GM18499 (cell line): ENCODE data around the gene ADAM19.

Source experiments
- ATAC-seq: cut with Tn5 transposase; IDR thresholded peaks from one replicate; pipeline ENCODE4 v1.9.1; 2021; ENCODE audit warnings: moderate number of reproducible peaks; ENCODE audit not compliant: insufficient read depth, unreplicated experiment

Gene ADAM19

GRCh38 chr5:157545610-157546310 is 29.8 kb downstream of the ADAM19 start:
- no peak for ATAC-seq

- ATAC-seq = no peak
Observed at GRCh38 chr5:157544623-157544989, 31.0 kb downstream of the ADAM19 start.

GRCh38 chr5:157543825-157544622 is 31.6 kb downstream of the ADAM19 start:
- no peak for ATAC-seq

- no peak for ATAC-seq
Observed at GRCh38 chr5:157542282-157543000, 33.1 kb downstream of the ADAM19 start.

- ATAC-seq = no peak
Observed at GRCh38 chr5:157541447-157542118, 34.0 kb downstream of the ADAM19 start.

- peak; percentile 94 for ATAC-seq
Observed at GRCh38 chr5:157540707-157541446, 34.7 kb downstream of the ADAM19 start.

- ATAC-seq = no peak
Observed at GRCh38 chr5:157540124-157540523, 35.5 kb downstream of the ADAM19 start.

GRCh38 chr5:157539503-157540022 is 36.0 kb downstream of the ADAM19 start:
- no peak for ATAC-seq

GRCh38 chr5:157538311-157538710 is 37.3 kb downstream of the ADAM19 start:
- ATAC-seq = no peak

GRCh38 chr5:157535042-157535865 is 40.3 kb downstream of the ADAM19 start:
- ATAC-seq = no peak

- ATAC-seq = no peak
Observed at GRCh38 chr5:157533011-157533481, 42.5 kb downstream of the ADAM19 start.

- ATAC-seq = no peak
Observed at GRCh38 chr5:157532022-157532421, 43.6 kb downstream of the ADAM19 start.

- no peak for ATAC-seq
Observed at GRCh38 chr5:157530226-157530972, 45.2 kb downstream of the ADAM19 start.

- no peak for ATAC-seq
Observed at GRCh38 chr5:157529002-157529401, 46.6 kb downstream of the ADAM19 start.

GRCh38 chr5:157528036-157528632 is 47.4 kb downstream of the ADAM19 start:
- no peak for ATAC-seq

- no peak for ATAC-seq
Observed at GRCh38 chr5:157524887-157525286, 50.7 kb downstream of the ADAM19 start.

- ATAC-seq = no peak
Observed at GRCh38 chr5:157523976-157524375, 51.6 kb downstream of the ADAM19 start.

GRCh38 chr5:157521704-157522029 is 53.9 kb downstream of the ADAM19 start:
- ATAC-seq = no peak
